Gastrocnemius medialis (tissue), 4 donors: ENCODE measurements around the gene EAF1. TPM values are rescaled to one million over a fixed set of nuclear protein-coding genes. Genes with fewer than 3 reads are reported as not detected.
"Not testable (repeated sequence)": the region's sequence is repeated elsewhere in the genome, so short reads cannot be mapped to it uniquely, and the experiment has no call there.

Experiments
- ATAC-seq, 2 donors: fragments of 150-250 bp; one replicate each; pipeline ENCODE4 v1.9.1; 2016
- DNase-seq, 2 donors: peaks; one replicate each; pipeline ENCODE4 v3.0.0-alpha.2; 2019
- H3K27ac ChIP-seq, 4 donors: fragments of 200-600 bp; sonication (generic); 1 replicate in 1 of 4; 2 replicates in 3 of 4; pipeline ENCODE4 v1.5.1; 2016 to 2018; ENCODE audit warnings: mild to moderate bottlenecking in 2 of 4, moderate library complexity in 1 of 4
- H3K27me3 ChIP-seq, 3 donors: fragments of 200-600 bp; sonication (generic) in 2 of 3; 1 replicate in 1 of 3; 2 replicates in 2 of 3; pipeline versions ENCODE4 v1.5.1 to v1.6.0; 2016 to 2019; ENCODE audit warnings: mild to moderate bottlenecking in 1 of 3, moderate library complexity in 1 of 3
- H3K36me3 ChIP-seq, 2 donors: fragments of 200-600 bp; sonication (generic) in 1 of 2; one replicate each; pipeline ENCODE4 v1.5.1; 2017 to 2018
- H3K4me1 ChIP-seq, 2 donors: fragments of 200-600 bp; sonication (generic) in 1 of 2; one replicate each; pipeline ENCODE4 v1.5.1; 2016 to 2017; ENCODE audit warnings: mild to moderate bottlenecking in 2 of 2
- H3K4me3 ChIP-seq, 4 donors: fragments of 200-600 bp; sonication (generic) in 3 of 4; 1 replicate in 1 of 4; 2 replicates in 3 of 4; pipeline ENCODE4 v1.5.1; 2016 to 2019; ENCODE audit warnings: mild to moderate bottlenecking in 2 of 4
- H3K9me3 ChIP-seq, 3 donors: fragments of 200-600 bp; sonication (generic) in 2 of 3; 1 replicate in 1 of 3; 2 replicates in 2 of 3; pipeline ENCODE4 v1.5.1; 2016 to 2019
- POLR2A ChIP-seq, 2 donors: fragments of 450-650 bp; IDR thresholded peaks; one replicate each; pipeline ENCODE4 v1.6.1; 2017; ENCODE audit warnings: antibody characterized with exemption in 2 of 2, mild to moderate bottlenecking in 2 of 2, moderate library complexity in 2 of 2
- in situ Hi-C, 4 donors: fragments of 200-750 bp; cut with MboI; loops; one replicate each; pipeline versions ENCODE4 v1.15.0 to v1.8.0; 2017; ENCODE audit warnings: low sequenced_read_pairs in 4 of 4
- intact Hi-C: fragments of 100-400 bp; cut with DNase I; formaldehyde crosslinking; loops from one replicate; pipeline ENCODE4 v1.15.1; 2023; ENCODE audit warnings: low total_unique reads
- total RNA-seq, 4 donors: library from RNA; depleted of rRNA; stranded (reverse); fragments of >200 nt; gene quantifications; one replicate each; pipeline versions ENCODE4 v1.1.0 to v1.2.3, GENCODE V29; 2016
- TF ChIP-seq, protein P1 (sequence below), 5 experiments: fragments of 450-650 bp in 3 of 5; fragments of 200-600 bp in 2 of 5; sonication (generic) in 2 of 5; IDR thresholded peaks in 4 of 5; conservative IDR thresholded peaks in 1 of 5; 1 replicate in 4 of 5; 2 replicates in 1 of 5; pipeline ENCODE4 v1.5.1; 2016 to 2019; ENCODE audit warnings: antibody characterized with exemption in 5 of 5, mild to moderate bottlenecking in 3 of 5, moderate library complexity in 3 of 5

The EAF1 gene
- total RNA-seq, 4 donors from 2014 or later: 9.4 to 17.3 (median 10.5) TPM

- H3K4me3 ChIP-seq, intact Hi-C loops, in situ Hi-C loops: not testable (repeated sequence)
Observed at GRCh38 chr3:15398731-15399133, 28.7 kb upstream of the EAF1 start.

GRCh38 chr3:15399970-15400369 lies 27.4 kb upstream of the EAF1 start:
- intact Hi-C loops (no loop called here), in situ Hi-C loops (loop anchor here in 3 of 4 donors (5.0 to 25.0 kb wide), 4 partner anchors 195 to 288 kb away; partner anchors contain the start of gene CAPN7 (in 2 of the 3))

More at GRCh38 chr3:15398731-15399133, 28.7 kb upstream of the EAF1 start:
- DNase-seq, H3K27me3 ChIP-seq, H3K36me3 ChIP-seq, H3K27ac ChIP-seq, H3K9me3 ChIP-seq, H3K4me1 ChIP-seq, ATAC-seq: not testable (repeated sequence)
- TF ChIP-seq, protein P1, sequence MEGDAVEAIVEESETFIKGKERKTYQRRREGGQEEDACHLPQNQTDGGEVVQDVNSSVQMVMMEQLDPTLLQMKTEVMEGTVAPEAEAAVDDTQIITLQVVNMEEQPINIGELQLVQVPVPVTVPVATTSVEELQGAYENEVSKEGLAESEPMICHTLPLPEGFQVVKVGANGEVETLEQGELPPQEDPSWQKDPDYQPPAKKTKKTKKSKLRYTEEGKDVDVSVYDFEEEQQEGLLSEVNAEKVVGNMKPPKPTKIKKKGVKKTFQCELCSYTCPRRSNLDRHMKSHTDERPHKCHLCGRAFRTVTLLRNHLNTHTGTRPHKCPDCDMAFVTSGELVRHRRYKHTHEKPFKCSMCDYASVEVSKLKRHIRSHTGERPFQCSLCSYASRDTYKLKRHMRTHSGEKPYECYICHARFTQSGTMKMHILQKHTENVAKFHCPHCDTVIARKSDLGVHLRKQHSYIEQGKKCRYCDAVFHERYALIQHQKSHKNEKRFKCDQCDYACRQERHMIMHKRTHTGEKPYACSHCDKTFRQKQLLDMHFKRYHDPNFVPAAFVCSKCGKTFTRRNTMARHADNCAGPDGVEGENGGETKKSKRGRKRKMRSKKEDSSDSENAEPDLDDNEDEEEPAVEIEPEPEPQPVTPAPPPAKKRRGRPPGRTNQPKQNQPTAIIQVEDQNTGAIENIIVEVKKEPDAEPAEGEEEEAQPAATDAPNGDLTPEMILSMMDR (IDR thresholded peaks at IDR 0.05 in 4 of 5, conservative IDR thresholded peaks at IDR 0.05 in 1 of 5): peak in 2 of 5 experiments; percentile 18 to 37

DNA sequence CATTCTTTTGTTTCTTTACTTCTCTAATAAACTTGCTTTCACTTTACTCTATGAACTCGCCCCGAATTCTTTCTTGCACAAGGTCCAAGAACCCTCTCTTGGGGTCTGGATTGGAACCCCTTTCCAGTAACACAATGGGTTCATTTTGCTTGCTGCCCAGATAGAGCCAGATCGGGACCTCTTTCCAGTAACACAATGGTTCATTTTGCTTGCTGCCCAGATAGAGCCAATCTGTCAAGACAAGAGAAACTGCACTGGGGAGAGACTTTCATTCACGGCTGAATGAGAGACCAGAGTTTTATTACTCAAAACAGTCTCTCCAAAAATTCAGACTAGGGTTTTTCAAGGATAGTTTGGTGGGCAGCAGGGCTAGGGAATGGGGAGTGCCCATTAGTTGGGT lies 25.5 kb upstream of the EAF1 start:
- TF ChIP-seq, protein P1 (IDR thresholded peaks at IDR 0.05 in 4 of 5, conservative IDR thresholded peaks at IDR 0.05 in 1 of 5): no peak
- no peak for TF ChIP-seq POLR2A (IDR thresholded peaks at IDR 0.05)
- ATAC-seq (no peak), DNase-seq (no peak)
- Histone ChIP-seq H3K4me3 (no peak overlapping the region), H3K36me3 (no peaks in the 10 kb centered on the region), H3K27ac (no peak overlapping the region), H3K27me3 (no peaks in the 10 kb centered on the region), H3K9me3 (no peaks in the 10 kb centered on the region), H3K4me1 (no peaks in the 10 kb centered on the region)
- in situ Hi-C loops (loop anchor here in 3 of 4 donors (5.0 to 25.0 kb wide), 4 partner anchors 197 to 290 kb away; partner anchors contain the start of gene CAPN7 (in 2 of the 3)), intact Hi-C loops (no loop called here)

More at GRCh38 chr3:15399970-15400369, 27.4 kb upstream of the EAF1 start:
- H3K4me3 ChIP-seq: no peak overlapping the region
- no peak for DNase-seq
- TF ChIP-seq, protein P1 (IDR thresholded peaks at IDR 0.05 in 4 of 5, conservative IDR thresholded peaks at IDR 0.05 in 1 of 5): no peak
- no peak for TF ChIP-seq POLR2A (IDR thresholded peaks at IDR 0.05)
- no peak for ATAC-seq
- no peaks in the 10 kb centered on the region for H3K36me3 ChIP-seq
- no peaks in the 10 kb centered on the region for H3K9me3 ChIP-seq
- no peaks in the 10 kb centered on the region for H3K27me3 ChIP-seq
- no peaks in the 10 kb centered on the region for H3K4me1 ChIP-seq
- H3K27ac ChIP-seq: no peak overlapping the region

GRCh38 chr3:15403495-15403894 lies 23.9 kb upstream of the EAF1 start:
- Histone ChIP-seq H3K27ac (no peak overlapping the region), H3K4me3 (no peak overlapping the region), H3K4me1 (no peaks in the 10 kb centered on the region), H3K27me3 (no peaks in the 10 kb centered on the region), H3K9me3 (no peaks in the 10 kb centered on the region), H3K36me3 (no peaks in the 10 kb centered on the region)
- TF ChIP-seq, protein P1 (IDR thresholded peaks at IDR 0.05 in 4 of 5, conservative IDR thresholded peaks at IDR 0.05 in 1 of 5): no peak
- intact Hi-C loops (no loop called here), in situ Hi-C loops (loop anchor here in 3 of 4 donors (5.0 to 25.0 kb wide), 4 partner anchors 199 to 291 kb away; partner anchors contain the start of gene CAPN7 (in 2 of the 3))
- ATAC-seq (no peak), DNase-seq (no peak)

DNA sequence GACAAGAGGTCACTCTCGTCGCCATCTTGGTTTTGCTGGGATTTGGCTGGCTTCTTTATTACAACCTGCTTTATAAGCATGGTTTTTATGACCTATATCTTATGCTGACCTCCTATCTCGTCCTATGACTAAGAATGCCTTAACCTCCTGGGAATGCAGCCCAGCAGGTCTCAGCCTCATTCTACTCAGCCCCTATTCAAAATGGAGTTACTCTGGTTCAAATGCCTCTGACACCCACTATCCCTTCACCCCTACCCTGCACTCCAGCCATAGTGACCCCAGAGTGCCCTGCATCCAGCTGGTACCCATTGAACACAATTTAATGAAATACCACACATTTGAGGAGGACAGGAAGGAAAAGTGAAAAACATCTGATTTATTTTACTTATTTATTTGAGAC lies 23.4 kb upstream of the EAF1 start:
- in situ Hi-C loops (loop anchor here in 3 of 4 donors (5.0 to 25.0 kb wide), 4 partner anchors 199 to 292 kb away; partner anchors contain the start of gene CAPN7 (in 2 of the 3)), intact Hi-C loops (no loop called here)
- Histone ChIP-seq H3K36me3 (no peaks in the 10 kb centered on the region), H3K9me3 (no peaks in the 10 kb centered on the region), H3K27me3 (no peaks in the 10 kb centered on the region), H3K4me3 (no peak overlapping the region), H3K27ac (no peak overlapping the region), H3K4me1 (no peaks in the 10 kb centered on the region)
- ATAC-seq: no peak
- TF ChIP-seq POLR2A (IDR thresholded peaks at IDR 0.05): no peak
- TF ChIP-seq, protein P1 (IDR thresholded peaks at IDR 0.05 in 4 of 5, conservative IDR thresholded peaks at IDR 0.05 in 1 of 5): no peak
- DNase-seq: no peak
